HepG2 (cell line): Measurements from ENCODE around the gene FOXA3. TPM values are rescaled to one million over a fixed set of nuclear protein-coding genes. Genes with fewer than 3 reads are reported as not detected.

Experiments
- ARHGAP35 ChIP-seq: sonication (generic); formaldehyde crosslinking; IDR thresholded peaks from 2 replicates; pipeline ENCODE4 v1.9.0; 2022; ENCODE audit warnings: mild to moderate bottlenecking, inconsistent platforms, moderate library complexity, missing genetic modification reagents, borderline replicate concordance
- CAMTA2 ChIP-seq: sonication (generic); formaldehyde crosslinking; IDR thresholded peaks from 2 replicates; pipeline ENCODE4 v1.4.0; 2020; ENCODE audit warnings: mild to moderate bottlenecking, missing genetic modification reagents, borderline replicate concordance
- CENPX ChIP-seq: sonication (generic); formaldehyde crosslinking; IDR thresholded peaks from 2 replicates; pipeline ENCODE4 v1.9.0; 2021; ENCODE audit warnings: mild to moderate bottlenecking, missing genetic modification reagents, moderate library complexity
- FIP1L1 ChIP-seq: fragments of 200-400 bp; formaldehyde crosslinking; IDR thresholded peaks from 2 replicates; pipeline ENCODE4 v1.6.1; 2018; ENCODE audit warnings: low read depth, mild to moderate bottlenecking, low read length, moderate library complexity, borderline replicate concordance; ENCODE audit not compliant: insufficient read depth
- GABPB1 ChIP-seq: IDR thresholded peaks from 2 replicates; pipeline ENCODE4 v1.6.1; 2016; ENCODE audit warnings: mild to moderate bottlenecking, missing genetic modification reagents, moderate library complexity, missing compliant biosample characterization
- NKX3-1 ChIP-seq: sonication (generic); formaldehyde crosslinking; IDR thresholded peaks from 2 replicates; pipeline ENCODE4 v1.5.0; 2020; ENCODE audit warnings: missing genetic modification reagents
- NR2F6 ChIP-seq, 2 experiments: IDR thresholded peaks; 2 replicates each; pipeline ENCODE4 v1.6.1; 2016; ENCODE audit warnings: antibody characterized with exemption in 1 of 2, mild to moderate bottlenecking in 1 of 2
- PAX8 ChIP-seq: sonication (generic); formaldehyde crosslinking; IDR thresholded peaks from 2 replicates; pipeline ENCODE4 v1.8.0; 2022; ENCODE audit warnings: mild to moderate bottlenecking, missing genetic modification reagents, borderline replicate concordance
- PTBP1 ChIP-seq: fragments of 200-400 bp; formaldehyde crosslinking; IDR thresholded peaks from 2 replicates; pipeline ENCODE4 v1.6.1; 2018; ENCODE audit warnings: low read length, low read depth; ENCODE audit not compliant: poor library complexity, severe bottlenecking
- SAP130 ChIP-seq: IDR thresholded peaks from 2 replicates; pipeline ENCODE4 v1.6.1; 2016; ENCODE audit warnings: low read depth
- SMARCE1 ChIP-seq: fragments of 450-650 bp; IDR thresholded peaks from 2 replicates; pipeline ENCODE4 v1.6.1; 2017; ENCODE audit warnings: borderline replicate concordance
- U2AF2 ChIP-seq: fragments of 200-400 bp; formaldehyde crosslinking; IDR thresholded peaks from 2 replicates; pipeline ENCODE4 v1.6.1; 2017; ENCODE audit warnings: low read depth, mild to moderate bottlenecking, low read length
- XBP1 ChIP-seq: sonication (generic); formaldehyde crosslinking; IDR thresholded peaks from 2 replicates; pipeline ENCODE4 v1.5.0; 2020; ENCODE audit warnings: missing genetic modification reagents
- ZBTB20 ChIP-seq: sonication (generic); formaldehyde crosslinking; IDR thresholded peaks from 2 replicates; pipeline ENCODE4 v1.8.1; 2023; ENCODE audit warnings: missing genetic modification reagents, low read depth, mild to moderate bottlenecking, borderline replicate concordance
- ZFY ChIP-seq: sonication (generic); formaldehyde crosslinking; IDR thresholded peaks from 2 replicates; pipeline ENCODE4 v1.4.0; 2020; ENCODE audit warnings: missing genetic modification reagents
- ZNF451 ChIP-seq: sonication (generic); formaldehyde crosslinking; IDR thresholded peaks from 2 replicates; pipeline ENCODE4 v1.5.0; 2020; ENCODE audit warnings: mild to moderate bottlenecking, missing genetic modification reagents
- ZNF567 ChIP-seq: sonication (generic); formaldehyde crosslinking; IDR thresholded peaks from 2 replicates; pipeline ENCODE4 v1.8.1; 2023; ENCODE audit warnings: mild to moderate bottlenecking, missing genetic modification reagents, borderline replicate concordance
- ZNF619 ChIP-seq: sonication (generic); formaldehyde crosslinking; IDR thresholded peaks from 2 replicates; pipeline ENCODE4 v1.4.0; 2020; ENCODE audit warnings: mild to moderate bottlenecking, missing genetic modification reagents
- polyA plus RNA-seq, 8 experiments: library from polyadenylated mRNA; depleted of rRNA in 3 of 8; stranded (reverse) in 7 of 8; unstranded in 1 of 8; fragments of >200 nt; fragmentation: Illumina TruSeq in 4 of 8; extraction: Trizol in 4 of 8; gene quantifications; 2 replicates each; pipeline versions ENCODE4 v1.2.1 to v1.2.3, GENCODE V29; 2011 to 2016; ENCODE audit warnings: low read depth in 4 of 8, missing spikeins in 1 of 8, mixed read lengths in 1 of 8; ENCODE audit not compliant: insufficient read depth in 1 of 8
- total RNA-seq, 5 experiments: library from RNA; depleted of rRNA; stranded (reverse); fragments of >200 nt; fragmentation: Illumina TruSeq; extraction: Trizol; gene quantifications; 2 replicates each; pipeline ENCODE4 v1.2.3, GENCODE V29; 2016; ENCODE audit warnings: low read depth in 1 of 5
- TF ChIP-seq, protein P1 (sequence below): sonication (generic); formaldehyde crosslinking; IDR thresholded peaks from 2 replicates; pipeline ENCODE4 v1.4.0; 2020; ENCODE audit warnings: missing genetic modification reagents; ENCODE audit errors: not compliant biosample characterization
- TF ChIP-seq, protein P2 (sequence below): sonication (generic); formaldehyde crosslinking; IDR thresholded peaks from 2 replicates; pipeline ENCODE4 v1.4.0; 2020; ENCODE audit warnings: missing genetic modification reagents, mild to moderate bottlenecking, borderline replicate concordance
- TF ChIP-seq, protein P3 (sequence below): IDR thresholded peaks from 2 replicates; pipeline ENCODE4 v1.6.1; 2016; ENCODE audit warnings: mild to moderate bottlenecking
- TF ChIP-seq, protein P4 (sequence below): sonication (generic); formaldehyde crosslinking; IDR thresholded peaks from 2 replicates; pipeline ENCODE4 v1.5.1; 2020; ENCODE audit warnings: missing genetic modification reagents, mild to moderate bottlenecking, borderline replicate concordance

FOXA3 gene
- total and polyA plus RNA-seq, 2 of the 13 experiments (the other 11 are each of a cell fraction or from before 2014, with no cell fraction given), result 29.8 to 47.6 TPM

DNA sequence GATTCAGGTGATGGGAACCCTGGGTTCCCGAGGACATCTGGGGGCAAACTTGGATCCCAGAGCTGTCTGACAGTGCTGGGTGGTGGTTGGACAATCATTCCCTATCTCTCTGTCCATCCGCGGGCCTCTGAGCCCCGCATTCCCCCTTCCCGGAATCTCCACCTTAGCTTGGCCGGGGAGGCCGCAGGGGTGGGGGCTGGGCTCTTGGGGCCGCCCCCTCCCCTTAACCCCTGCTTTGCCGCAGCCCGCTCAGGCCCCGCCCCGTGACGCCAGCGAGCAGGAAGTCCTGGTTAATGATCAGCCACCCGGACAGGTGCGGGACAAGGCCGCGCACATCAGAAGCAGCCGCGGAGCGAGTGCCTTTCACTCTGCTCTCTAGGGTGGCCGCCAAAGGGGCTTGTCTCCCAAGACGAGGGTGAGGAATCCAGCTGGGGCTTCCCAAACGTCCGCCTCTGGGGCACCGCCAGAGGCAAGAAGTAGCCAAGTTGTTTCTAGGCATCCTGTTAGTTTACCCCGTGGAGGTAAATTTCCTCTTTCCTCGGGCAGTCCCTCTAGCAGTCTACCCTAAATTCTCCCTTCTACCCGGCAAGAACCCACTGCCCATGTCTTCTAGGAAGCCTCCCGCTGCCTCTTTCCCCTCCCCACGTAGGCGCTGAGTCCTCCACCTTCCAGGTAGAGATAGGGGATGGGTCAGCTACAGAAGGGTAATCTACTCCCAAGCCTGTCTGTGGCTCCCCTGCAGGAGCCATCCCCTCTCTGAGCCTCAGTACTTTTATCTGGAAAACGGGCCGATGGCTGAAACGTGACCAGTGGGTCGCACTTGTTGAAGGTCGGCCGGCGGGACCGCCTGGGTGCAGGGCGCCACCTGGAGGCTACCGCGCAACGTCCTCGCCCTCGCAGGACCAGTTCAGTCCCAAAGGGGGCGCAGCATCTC lies 18.8 kb downstream of the FOXA3 start (continued):
- TF ChIP-seq, protein P1, sequence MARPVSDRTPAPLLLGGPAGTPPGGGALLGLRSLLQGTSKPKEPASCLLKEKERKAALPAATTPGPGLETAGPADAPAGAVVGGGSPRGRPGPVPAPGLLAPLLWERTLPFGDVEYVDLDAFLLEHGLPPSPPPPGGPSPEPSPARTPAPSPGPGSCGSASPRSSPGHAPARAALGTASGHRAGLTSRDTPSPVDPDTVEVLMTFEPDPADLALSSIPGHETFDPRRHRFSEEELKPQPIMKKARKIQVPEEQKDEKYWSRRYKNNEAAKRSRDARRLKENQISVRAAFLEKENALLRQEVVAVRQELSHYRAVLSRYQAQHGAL (CRISPR knock-in tag), result no peak
- TF ChIP-seq, protein P2, sequence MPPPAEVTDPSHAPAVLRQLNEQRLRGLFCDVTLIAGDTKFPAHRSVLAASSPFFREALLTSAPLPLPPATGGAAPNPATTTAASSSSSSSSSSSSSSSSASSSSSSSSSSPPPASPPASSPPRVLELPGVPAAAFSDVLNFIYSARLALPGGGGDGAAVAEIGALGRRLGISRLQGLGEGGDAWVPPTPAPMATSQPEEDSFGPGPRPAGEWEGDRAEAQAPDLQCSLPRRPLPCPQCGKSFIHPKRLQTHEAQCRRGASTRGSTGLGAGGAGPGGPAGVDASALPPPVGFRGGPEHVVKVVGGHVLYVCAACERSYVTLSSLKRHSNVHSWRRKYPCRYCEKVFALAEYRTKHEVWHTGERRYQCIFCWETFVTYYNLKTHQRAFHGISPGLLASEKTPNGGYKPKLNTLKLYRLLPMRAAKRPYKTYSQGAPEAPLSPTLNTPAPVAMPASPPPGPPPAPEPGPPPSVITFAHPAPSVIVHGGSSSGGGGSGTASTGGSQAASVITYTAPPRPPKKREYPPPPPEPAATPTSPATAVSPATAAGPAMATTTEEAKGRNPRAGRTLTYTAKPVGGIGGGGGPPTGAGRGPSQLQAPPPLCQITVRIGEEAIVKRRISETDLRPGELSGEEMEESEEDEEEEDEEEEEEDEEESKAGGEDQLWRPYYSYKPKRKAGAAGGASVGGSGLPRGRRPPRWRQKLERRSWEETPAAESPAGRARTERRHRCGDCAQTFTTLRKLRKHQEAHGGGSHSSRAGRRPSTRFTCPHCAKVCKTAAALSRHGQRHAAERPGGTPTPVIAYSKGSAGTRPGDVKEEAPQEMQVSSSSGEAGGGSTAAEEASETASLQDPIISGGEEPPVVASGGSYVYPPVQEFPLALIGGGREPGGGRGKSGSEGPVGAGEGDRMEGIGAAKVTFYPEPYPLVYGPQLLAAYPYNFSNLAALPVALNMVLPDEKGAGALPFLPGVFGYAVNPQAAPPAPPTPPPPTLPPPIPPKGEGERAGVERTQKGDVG (CRISPR knock-in tag), result peak; percentile 75; the same call in 1 of the 2 replicates
- no peak for TF ChIP-seq U2AF2
- TF ChIP-seq XBP1 (CRISPR knock-in tag), result no peak
- TF ChIP-seq, protein P3, sequence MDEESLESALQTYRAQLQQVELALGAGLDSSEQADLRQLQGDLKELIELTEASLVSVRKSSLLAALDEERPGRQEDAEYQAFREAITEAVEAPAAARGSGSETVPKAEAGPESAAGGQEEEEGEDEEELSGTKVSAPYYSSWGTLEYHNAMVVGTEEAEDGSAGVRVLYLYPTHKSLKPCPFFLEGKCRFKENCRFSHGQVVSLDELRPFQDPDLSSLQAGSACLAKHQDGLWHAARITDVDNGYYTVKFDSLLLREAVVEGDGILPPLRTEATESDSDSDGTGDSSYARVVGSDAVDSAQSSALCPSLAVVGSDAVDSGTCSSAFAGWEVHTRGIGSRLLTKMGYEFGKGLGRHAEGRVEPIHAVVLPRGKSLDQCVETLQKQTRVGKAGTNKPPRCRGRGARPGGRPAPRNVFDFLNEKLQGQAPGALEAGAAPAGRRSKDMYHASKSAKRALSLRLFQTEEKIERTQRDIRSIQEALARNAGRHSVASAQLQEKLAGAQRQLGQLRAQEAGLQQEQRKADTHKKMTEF (CRISPR knock-in tag), result peak; percentile 70; the same call in 1 of the 2 replicates
- peak; percentile 65; the same call in 1 of the 2 replicates for TF ChIP-seq NKX3-1 (CRISPR knock-in tag)
- TF ChIP-seq GABPB1 (CRISPR knock-in tag), result peak; percentile 83
- TF ChIP-seq ARHGAP35, result no peak
- TF ChIP-seq ZBTB20 (CRISPR knock-in tag), result peak; percentile 35; the same call in 1 of the 2 replicates
- 0 out of 2 replicates have a peak, but pooled peaks have one; percentile 19 for TF ChIP-seq ZNF451
- no peak for TF ChIP-seq ZNF619
- TF ChIP-seq ZFY (CRISPR knock-in tag), result peak; percentile 68
- no peak for TF ChIP-seq CAMTA2 (CRISPR knock-in tag)
- TF ChIP-seq, protein P4, sequence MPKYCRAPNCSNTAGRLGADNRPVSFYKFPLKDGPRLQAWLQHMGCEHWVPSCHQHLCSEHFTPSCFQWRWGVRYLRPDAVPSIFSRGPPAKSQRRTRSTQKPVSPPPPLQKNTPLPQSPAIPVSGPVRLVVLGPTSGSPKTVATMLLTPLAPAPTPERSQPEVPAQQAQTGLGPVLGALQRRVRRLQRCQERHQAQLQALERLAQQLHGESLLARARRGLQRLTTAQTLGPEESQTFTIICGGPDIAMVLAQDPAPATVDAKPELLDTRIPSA (CRISPR knock-in tag), result peak; percentile 27; the same call in 1 of the 2 replicates
- peak; percentile 86 for TF ChIP-seq SAP130 (CRISPR knock-in tag)
- TF ChIP-seq SMARCE1, result no peak
- no peak for TF ChIP-seq CENPX
- peak; percentile 81 for TF ChIP-seq ZNF567 (CRISPR knock-in tag)
- TF ChIP-seq NR2F6 (IDR thresholded peaks at IDR 0.05), result peak; percentile 39
- peak; percentile 74 for TF ChIP-seq NR2F6 (CRISPR knock-in tag; IDR thresholded peaks at IDR 0.05)
- TF ChIP-seq FIP1L1, result peak; percentile 91; the same call in 1 of the 2 replicates
- TF ChIP-seq PTBP1, result peak; percentile 60
- TF ChIP-seq PAX8 (CRISPR knock-in tag), result no peak
